Peyer's patch (tissue), 4 donors: ENCODE measurements around the gene TGFBI.

Experiments
- CTCF ChIP-seq, 6 experiments: fragments of 450-650 bp in 4 of 6; fragments of 200-600 bp in 2 of 6; sonication (generic) in 1 of 6; IDR thresholded peaks; one replicate each; pipeline ENCODE4 v1.5.1; 2017 to 2019; ENCODE audit warnings: antibody characterized with exemption in 6 of 6, mild to moderate bottlenecking in 3 of 6, moderate library complexity in 1 of 6
- POLR2A ChIP-seq, 2 donors: fragments of 450-650 bp; IDR thresholded peaks; one replicate each; pipeline ENCODE4 v1.5.1; 2017; ENCODE audit warnings: antibody characterized with exemption in 2 of 2, mild to moderate bottlenecking in 2 of 2, moderate library complexity in 2 of 2

- TF ChIP-seq CTCF (IDR thresholded peaks at IDR 0.05): no peak
- no peak for TF ChIP-seq POLR2A (IDR thresholded peaks at IDR 0.05)
These were observed 22.9 kb downstream of the TGFBI start for GRCh38 chr5:136051486-136052220.
